C4-2B (cell line): ENCODE results near the gene JTB.

Experiments
- CTCF ChIP-seq: fragments of 450-650 bp; conservative IDR thresholded peaks from 2 replicates; pipeline ENCODE4 v1.5.1; 2017; ENCODE audit warnings: mild to moderate bottlenecking
- ZFX ChIP-seq: fragments of 450-650 bp; IDR thresholded peaks from 2 replicates; pipeline ENCODE4 v1.6.1; 2017

- TF ChIP-seq CTCF (no peak), ZFX (no peak)
Measured at GRCh38 chr1:153961421-153961820, 16.1 kb downstream of the JTB start.
